ENCODE data around the gene CHML.

CHML gene

DNA sequence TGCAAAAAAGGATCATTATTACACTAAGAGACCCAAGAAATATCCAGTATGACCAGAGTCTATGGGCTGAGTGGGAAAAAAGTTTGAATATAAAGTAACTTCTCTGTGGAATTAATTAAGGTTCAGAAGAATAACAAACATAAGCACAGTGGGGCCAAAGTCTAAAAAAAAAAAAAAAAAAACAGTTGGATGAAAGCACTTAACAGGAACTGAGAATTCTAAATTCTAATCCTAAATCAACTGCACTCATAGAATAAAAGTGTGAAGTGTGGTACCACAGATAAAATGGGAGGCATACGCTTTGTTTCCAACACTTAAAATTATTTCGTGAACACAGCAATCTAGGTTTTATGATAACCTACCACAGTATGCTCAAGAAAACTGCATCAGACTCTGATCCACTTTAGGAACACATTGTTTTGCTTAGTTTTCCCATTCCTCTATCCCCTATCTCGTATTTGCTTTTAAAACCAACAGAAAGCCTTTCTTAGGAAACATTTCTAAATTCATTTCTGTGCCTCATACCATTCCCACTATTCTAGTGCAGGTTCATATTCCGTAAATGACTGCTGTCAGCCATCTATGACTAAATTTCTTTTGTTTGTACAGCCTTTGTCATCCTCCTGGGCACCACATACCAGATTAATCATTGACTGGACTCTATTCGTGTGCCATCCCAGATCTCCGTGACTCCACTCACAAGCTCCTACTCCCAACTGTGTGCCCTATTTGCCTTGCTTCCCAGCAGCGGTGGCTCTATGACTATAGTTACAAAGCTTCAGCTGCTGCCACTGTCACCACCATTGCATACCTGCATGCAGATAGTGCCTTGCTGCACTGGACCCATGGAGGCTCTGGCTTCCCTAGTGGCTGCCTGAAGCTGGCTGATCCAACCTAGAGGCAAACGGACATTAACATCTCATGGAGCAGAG is 24.9 kb downstream of the CHML start:
- DNase-seq: no peak

DNA sequence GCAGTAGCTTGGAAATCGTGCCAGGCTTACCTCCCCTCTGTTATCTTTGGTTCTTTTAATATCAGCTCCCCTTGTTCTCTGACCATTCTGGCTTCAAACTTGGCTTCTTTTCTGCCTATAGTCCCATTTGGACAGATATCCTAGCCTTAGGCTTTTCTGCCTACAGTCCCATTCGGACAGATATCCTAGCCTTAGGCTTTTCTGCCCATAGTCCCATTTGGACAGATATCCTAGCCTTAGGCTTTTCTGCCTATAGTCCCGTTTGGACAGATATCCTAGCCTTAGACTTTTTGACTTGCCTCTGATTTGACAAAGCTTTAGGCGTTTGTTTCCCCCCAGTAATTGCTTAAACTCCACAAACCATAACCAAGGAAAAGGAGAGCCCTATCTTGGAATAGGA is 25.6 kb downstream of the CHML start:
- DNase-seq: no peak

DNA sequence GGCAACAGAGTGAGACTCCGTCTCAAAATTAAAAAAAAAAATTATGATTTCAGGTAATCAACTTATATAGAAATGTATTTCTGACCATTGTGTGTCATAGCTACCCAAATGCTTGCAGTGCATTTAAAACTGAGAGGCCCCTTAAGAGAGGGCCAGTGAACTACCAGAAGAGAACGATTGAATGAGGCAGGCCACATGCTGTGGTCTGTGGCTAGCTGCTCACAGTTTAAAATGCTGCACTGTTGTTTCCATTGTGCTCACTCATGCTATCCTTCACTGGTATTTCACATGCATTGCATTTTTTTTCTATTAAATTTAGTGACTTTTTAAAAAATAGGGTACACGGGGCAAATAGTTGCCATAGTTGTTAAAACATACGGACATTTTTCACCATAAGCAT is 26.0 kb downstream of the CHML start:
- DNase-seq: no peak

DNA sequence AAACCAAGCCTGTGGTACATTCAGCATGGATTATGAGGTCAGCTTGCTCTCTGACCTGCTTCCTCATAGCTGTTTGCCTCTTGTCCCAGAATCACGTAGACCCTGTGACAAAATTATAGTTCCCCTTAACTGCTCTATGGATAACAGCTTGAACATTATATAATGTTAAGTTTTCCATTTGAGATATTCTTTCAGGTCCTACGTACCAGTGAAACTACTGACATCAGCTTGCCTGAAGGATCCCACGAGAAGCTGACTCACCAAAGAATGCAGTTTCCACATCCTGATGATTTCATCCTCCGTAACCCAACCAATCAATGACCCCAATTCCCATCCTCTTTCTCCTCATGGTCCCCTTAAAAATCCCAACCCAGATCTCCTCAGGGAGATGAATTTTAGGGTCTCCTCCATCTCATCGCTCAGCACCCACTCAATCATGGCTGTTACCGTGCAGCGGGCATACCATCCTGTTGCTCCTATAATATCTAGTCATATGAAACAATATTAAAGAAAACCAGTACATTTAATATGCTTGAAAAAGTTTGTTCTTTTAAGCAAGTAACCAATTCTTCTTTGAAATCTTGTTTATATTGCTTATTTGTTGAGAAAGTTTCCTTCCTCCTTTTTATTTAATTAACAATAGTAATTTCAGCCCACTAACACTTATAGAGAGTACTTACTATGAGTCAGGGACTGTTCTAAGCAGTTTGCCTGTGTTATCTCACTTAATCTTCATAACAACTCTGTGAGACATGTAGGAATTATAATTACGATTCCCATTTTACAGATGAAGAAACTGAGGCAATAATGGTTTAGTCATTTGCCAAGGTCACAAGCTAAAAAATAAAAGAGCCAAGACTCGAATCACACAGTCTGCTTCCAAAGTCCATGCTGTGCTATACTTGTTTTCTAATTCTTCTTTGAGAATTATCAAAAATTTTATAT is 27.4 kb downstream of the CHML start:
- peak; percentile 90 for DNase-seq

DNA sequence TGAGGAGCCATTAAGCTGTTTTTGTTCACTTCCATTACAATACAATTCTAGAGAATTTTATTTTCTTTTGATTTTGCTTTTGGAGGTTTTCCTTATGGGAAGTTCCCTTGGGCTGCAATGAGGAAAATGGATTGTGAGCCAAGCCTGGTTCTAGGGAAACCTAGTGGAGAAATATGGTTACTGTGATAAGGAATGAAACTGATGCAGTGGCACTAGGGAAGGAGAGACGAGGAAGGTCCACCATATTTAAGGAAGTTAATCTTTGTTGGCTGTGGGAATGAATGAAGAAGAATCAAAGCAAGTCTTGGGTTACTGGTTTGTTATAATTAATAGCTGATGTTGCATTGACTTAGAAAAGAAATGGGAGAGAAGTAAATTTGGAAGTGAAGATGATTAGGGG is 28.4 kb downstream of the CHML start:
- peak; percentile 55 for DNase-seq

DNA sequence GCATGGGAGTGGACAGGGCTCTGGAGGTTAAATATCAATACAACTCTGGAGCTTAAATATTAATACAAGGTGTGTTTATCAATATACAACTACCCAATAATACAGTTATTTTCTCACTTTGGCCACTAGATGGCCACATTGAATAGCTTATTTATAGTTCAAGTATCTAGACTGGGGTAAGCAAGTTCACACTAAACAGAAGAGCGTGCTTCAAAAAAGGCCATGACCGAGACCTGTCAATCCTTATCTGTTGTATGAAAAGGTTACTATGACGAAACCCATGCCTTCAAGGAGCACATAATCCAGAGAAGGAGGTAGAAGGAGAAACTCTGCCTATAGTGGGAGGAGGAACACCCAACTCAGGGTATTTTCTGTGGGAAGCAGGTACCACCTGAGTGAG is 29.1 kb downstream of the CHML start:
- DNase-seq: peak; percentile 82

DNA sequence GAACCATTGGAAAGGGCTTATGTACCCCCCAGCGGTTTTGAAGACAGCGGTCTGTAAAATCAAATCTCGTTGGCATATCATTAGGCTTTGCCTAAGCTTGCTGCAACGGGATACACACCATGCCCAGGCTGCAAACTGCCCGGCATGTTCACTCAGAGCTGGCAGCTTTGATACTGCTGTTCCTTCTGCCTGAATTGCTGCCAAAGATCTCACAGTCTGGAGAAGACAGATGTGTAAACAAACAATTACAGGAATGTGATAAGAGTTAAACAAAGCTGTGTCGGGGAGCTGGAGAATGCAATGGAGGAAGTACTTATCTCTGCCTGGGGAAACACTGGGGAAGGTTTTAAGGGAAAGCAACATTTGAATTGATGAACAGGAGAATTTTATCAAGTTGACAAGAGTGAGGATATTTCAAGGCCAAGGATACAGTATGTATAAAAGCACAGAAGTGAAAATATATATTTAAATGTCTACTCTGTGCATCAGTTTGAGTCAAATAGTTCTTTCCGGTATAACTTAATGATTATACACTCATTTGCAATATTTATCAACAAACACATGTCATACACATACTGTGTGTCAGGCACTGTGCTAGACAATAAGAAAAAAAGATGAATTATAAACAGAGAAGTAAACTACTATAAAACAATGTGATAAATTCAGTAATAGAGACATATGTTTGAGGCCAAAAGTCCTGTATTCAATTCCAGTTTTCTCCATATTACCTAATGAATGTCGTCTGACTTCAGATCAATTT is 29.9 kb downstream of the CHML start:
- DNase-seq: no peak

DNA sequence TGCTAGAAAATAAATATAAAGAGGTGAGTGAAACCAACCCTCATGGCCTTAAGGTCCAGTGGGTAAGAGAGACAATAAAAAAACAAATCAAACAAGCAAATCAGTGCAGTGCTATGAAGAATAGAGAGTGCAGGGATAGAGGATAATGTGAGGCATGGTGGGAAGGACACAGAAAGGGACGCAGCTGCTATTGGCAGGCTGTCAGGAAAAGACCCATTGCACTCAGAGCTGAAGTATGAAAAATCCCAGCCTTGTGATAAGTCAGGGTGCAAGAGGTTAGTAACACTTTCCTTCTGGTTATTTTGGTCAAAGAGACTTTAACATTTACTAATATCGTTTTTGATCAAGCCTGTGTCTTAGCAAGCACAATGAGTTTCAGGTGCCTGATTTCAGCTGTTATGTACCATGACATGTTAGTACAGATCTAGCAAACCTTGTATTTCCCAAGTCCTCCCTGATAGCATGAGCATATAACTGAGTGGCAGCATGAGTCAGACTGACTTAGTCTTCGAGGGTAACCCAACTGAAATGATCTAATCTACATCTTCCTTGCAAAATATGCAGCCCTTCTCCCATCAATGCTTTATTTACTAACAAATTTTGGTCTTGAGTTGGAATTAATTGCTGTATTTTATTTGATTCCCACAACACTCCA is 31.7 kb downstream of the CHML start:
- peak; percentile 74 for DNase-seq

DNA sequence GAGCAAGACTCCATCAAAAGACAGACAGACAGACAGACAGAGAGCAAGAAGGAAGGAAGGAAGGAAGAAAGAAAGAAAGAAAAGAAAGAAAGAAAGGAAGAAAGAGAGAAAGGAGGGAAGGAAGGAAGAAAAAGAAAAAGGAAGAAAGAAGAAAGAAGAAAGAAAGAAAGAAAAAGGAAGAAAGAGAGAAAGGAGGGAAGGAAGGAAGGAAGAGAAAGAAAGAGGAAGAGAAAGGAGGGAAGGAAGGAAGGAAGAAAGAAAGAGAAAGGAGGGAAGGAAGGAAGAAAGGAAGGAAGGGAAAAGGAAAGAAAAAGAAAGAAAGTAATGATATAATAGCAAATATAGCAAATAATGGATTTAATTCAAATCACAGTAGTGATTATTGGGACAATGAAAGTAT is 32.7 kb downstream of the CHML start:
- DNase-seq: no peak

DNA sequence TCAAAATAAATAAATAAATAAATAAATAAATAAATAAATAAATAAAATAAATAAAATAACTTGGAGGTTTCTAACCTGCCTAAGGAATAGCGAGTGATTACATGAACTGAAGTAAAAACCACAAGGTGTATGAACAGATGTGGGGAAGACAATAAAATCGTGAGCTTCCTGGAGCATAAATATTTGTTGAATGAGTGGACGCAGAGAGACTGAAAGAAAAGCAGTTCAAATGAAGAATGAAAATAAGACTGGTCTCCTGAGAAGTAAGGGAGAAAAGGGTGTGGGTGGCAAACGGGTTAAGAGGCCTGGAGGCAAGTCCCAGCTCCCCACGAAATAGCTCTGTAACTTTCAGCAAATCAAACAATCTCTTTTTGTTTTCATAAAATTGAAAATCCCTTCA is 33.6 kb downstream of the CHML start:
- no peak for DNase-seq

DNA sequence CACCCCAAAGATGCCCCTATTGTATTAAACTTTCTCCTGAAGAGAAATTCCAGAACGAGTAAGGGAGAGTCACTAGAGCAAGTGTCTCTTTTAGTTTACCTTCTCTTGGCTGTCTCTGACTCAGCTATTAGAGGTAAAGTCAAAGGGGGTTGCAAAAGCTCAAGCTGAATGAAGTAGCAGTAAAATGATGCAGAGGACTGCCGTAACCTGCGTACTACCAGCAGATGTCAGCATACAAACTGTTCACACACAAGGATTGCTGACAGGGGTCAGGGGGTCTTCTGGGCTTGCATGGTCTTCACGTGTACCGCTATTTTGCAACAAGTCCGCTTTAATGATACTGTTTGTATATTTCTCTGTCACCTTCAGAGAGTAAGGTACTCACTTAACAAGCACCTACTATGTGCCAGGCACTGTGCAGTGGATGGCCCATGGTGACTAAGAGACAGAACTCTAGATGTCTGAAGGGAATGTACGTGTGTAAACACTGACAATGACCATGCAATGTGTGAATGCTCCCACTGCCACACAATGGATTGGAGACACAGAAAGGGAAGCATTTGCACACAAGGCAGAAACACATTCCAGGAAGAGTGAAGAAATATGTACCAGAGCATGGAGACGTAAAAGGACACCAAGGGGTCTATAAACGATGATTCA is 34.9 kb downstream of the CHML start:
- no peak for DNase-seq

DNA sequence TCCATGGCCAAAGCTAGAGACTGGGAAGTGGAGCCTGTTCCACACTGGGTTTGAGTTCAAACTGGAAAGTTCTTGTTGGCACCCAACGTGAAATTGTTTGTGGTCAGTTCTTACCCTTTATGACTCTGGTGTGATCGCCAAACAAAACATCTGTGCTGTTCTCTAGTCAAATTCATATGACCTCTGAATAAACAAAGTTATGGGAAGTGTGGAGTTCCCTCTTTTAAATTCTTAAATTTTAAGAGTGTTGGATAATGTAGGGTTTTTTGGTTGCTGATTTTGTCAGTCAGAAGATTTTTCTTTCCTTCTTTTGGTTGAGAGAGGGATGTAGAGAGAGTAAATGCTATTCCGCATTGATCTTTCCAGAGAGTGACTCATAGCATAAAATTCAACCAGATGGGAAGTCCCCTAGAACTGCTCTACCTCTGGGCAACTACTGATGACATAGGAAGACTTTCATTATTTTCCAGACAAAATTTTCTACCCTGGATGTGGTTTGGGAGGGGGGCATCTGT is 36.4 kb downstream of the CHML start:
- DNase-seq: peak; percentile 81

DNA sequence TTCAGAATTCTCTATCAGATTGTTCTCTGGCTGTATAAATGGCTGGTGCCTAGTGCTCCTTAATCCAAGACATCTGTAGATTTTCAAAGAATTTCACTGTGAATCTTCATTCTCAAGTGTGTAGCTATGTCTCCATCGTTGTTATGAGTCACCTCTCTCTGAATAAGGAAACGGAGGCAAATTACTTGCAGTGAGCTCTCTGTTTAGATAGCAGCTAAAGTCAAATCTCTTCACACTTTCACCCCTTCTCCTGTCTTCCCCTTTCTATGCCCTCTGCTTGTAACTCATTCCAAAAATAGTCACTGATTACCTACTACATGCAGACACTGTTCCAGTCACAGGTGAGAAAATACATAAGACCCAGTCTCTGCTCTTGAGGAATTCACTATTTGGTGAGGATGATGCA is 39.7 kb downstream of the CHML start:
- DNase-seq: peak; percentile 53

DNA sequence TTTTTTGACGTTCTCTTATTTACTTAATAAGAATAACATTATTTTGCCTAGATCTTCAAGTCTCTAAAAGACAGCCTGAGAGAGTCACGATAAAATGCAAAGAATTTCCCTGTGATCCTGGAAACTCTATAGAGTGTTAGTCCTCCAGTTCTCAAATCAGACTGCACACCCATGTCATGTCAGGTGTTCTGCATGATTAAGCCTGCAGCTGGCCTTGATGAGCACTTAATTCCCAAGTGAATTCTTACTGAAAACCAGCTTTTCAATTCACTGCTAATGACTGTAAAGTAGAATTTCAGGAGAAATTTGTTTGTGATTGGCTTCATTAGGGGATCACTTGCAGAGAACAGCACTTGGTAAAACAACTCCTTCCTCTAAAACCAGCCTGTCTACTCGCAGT is 41.9 kb downstream of the CHML start:
- DNase-seq: no peak

DNA sequence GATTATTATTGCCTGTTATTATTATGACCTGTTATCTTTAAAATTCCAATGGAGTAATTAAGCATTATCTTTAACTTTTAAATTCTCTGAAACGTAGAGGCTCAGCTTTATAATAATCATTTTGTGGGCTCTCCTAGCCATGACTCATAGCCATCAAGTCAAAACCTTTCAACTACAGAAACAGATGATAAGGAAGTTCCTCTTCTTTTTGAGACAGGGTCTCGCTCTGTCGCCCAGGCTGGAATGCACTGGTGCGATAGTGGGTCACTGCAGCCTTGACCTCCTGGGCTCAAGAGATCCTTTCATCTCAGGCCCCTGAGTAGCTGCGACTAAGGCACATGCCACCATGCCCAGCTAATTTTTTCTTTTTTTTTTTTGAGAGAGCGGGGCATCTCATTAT is 43.5 kb downstream of the CHML start:
- DNase-seq: no peak

DNA sequence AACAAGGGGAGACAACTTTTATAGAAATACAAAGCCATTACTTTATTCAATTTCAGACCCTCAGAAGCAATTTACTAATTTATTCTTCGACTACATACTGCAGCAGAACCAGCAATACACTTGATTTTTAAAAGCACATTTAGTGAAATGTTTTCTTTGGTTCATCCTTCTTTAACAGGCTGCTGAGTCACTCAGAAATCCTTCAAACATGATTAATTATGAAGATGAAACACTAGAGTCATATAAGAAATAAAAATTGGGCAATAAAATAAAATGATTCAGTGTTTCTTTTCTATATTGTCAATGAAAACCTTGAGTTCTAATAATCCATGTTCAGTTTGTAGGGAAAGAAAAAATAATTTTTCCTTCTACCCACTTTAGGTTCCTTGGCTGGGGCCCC is 47.0 kb downstream of the CHML start:
- DNase-seq: no peak

DNA sequence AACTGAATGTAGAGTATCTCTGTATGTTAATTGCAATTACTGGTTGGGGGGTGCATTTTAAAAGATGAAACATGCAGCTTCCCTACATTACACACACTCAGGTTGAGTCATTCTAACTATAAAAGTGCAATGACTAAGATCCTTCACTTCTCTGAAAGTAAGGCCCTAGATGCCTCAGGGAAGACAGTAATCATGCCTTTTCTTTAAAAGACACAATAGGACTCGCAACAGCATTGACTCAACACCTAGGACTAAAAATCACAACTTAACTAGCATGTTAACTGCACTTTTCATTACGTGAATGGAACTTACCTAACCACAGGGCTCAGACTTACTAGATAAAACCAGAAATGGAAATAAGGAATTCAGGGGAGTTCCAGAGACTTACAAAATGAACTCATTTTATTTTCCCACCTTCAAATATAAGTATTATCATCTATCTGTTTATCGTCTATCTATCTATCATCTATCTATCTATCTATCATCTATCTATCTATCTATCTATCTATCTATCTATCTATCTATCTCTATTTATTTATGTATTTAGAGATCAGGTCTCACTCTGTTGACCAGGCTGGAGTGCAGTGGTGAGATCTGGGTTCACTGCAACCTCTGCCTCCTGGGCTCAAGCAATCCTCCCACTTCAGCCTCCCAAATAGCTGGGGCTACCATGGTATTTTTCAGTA is 47.8 kb downstream of the CHML start:
- DNase-seq: peak; percentile 73

DNA sequence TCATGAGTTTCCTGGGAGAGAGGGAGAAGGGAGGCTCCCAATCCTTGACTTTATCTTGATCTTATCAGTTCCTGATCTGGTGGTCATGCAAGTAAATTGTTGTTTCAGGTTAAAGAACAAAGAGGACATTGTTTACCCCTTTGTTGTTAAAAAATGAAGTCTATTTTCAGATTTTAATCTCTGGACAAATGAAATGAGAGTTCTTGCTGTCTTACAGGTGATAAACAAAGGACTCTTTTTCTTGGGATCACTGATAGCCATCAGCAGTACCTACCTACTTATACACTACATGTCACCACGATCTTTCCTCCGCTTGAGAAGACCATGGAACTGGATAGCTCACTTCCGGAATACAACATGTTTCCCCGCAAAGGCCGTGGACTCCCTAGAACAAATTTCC is 48.4 kb downstream of the CHML start:
- DNase-seq: no peak

DNA sequence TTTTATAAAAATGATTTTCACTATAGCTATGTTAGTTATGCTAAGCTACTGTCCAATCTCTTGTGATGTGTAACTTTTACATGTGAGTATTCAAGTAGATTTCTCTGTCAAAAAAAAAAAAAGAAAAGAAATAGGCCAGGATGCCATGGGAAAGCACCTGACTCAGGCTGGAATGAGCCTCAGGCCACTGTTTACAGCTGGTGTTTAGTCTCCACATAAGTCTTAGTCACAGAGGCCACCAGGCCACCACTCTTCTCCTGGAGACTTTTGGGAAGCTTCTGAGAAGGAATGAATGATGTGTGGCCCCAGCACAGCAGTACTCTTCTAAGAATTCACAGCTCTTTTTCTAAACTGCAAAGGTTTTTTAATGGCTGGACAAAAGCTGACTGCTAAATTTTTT is 48.9 kb downstream of the CHML start:
- peak; percentile 74 for DNase-seq

DNA sequence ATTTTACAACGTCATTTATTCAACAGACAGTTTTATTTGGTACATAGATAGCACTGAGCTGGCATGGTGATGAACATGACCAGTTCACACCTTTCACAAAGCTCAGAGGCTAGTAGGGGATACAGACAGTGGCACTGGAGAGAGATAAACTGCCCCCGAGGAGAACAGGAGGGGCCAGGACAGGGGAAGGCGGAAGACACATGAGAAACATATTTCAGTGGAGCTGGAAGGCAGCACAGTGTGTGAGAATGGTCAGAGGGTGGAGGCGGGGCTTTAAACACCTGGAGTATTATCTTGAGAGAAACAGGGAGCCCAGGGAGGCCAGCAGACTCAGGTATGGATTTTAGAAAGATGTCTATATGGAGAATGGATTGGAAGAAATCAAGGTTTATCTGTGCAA is 49.5 kb downstream of the CHML start:
- no peak for DNase-seq

Measured in suppressor macrophage treated with lipopolysaccharide for 4 hours (primary cell).